ENCODE data around the gene PRTN3. TPM values are rescaled to one million over a fixed set of nuclear protein-coding genes. Genes with fewer than 3 reads are reported as not detected.
"Not testable (repeated sequence)": the region's sequence is repeated elsewhere in the genome, so short reads cannot be mapped to it uniquely, and the experiment has no call there.

Gene PRTN3
- total RNA-seq, 1 experiment from 2014 or later = not detected

- DNase-seq (ENCODE audit: low read depth) = no peak
Observed at GRCh38 chr19:845707-846521, 5.1 kb downstream of the PRTN3 start.

GRCh38 chr19:848386-848921 is 7.7 kb downstream of the PRTN3 start:
- DNase-seq (ENCODE audit: low read depth) = peak; percentile 25

DNA sequence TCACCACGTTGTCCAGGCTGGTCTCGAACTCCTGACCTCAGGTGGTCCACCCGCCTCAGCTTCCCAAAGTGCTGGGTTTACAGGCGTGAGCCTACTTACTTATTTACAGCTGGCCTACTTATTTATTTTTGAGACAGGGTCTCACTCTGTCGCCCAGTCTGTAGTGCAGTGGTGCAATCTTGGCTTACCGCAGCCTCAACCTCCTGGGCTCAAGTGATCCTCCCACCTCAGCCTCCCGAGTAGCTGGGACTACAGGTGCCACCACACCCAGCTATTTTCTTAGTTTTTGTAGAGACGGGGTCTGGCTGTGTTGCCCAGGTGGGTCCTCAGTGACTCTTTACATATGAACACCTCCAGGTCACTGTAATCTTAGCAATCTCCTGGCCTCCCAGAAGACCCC is 8.4 kb downstream of the PRTN3 start:
- not testable (repeated sequence) for DNase-seq (ENCODE audit: low read depth)

GRCh38 chr19:850221-850978 is 9.6 kb downstream of the PRTN3 start:
- peak; percentile 92 for DNase-seq (ENCODE audit: low read depth)

DNA sequence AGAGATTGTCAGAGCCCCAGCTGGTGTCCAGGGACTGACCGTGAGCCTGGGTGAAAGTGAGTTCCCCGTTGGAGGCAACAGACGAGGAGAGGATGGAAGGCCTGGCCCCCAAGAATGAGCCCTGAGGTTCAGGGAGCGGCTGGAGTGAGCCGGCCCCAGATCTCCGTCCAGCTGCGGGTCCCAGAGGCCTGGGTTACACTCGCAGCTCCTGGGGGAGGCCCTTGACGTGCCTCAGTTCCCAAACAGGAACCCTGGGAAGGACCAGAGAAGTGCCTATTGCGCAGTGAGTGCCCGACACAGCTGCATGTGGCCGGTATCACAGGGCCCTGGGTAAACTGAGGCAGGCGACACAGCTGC is 10.2 kb downstream of the PRTN3 start:
- DNase-seq (ENCODE audit: low read depth) = no peak

- no peak for DNase-seq (ENCODE audit: low read depth)
Observed at GRCh38 chr19:852136-853013, 11.6 kb downstream of the PRTN3 start, which contains the start of gene ELANE. Gene ELANE, plus strand, starts transcription at chr19:852303. Its CDS starts 26 bp downstream, at chr19:852329.

- no peak for DNase-seq (ENCODE audit: low read depth)
Observed at GRCh38 chr19:853014-853585, 12.3 kb downstream of the PRTN3 start.

DNA sequence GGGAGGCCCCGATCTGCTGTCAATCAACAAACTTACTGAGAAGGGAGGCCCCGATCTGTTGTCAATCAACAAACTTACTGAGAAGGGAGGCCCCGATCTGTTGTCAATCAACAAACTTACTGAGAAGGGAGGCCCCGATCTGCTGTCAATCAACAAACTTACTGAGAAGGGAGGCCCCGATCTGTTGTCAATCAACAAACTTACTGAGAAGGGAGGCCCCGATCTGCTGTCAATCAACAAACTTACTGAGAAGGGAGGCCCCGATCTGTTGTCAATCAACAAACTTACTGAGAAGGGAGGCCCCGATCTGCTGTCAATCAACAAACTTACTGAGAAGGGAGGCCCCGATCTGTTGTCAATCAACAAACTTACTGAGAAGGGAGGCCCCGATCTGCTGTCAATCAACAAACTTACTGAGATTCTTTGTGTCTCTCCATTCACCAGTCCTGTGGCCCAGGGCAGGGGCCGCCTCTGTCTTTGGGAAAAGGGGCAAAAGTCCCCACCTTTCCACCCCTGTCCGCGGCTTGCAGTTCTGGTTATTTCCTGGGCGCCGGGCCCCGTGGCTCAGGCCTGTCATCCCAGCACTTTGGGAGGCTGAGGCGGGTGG is 12.9 kb downstream of the PRTN3 start:
- not testable (repeated sequence) for DNase-seq (ENCODE audit: low read depth)

- DNase-seq (ENCODE audit: low read depth) = no peak
Observed at GRCh38 chr19:854549-854948, 13.8 kb downstream of the PRTN3 start.

GRCh38 chr19:855142-855541 is 14.3 kb downstream of the PRTN3 start:
- no peak for DNase-seq (ENCODE audit: low read depth)

- no peak for DNase-seq (ENCODE audit: low read depth)
Observed at GRCh38 chr19:855566-856120, 14.8 kb downstream of the PRTN3 start.

DNA sequence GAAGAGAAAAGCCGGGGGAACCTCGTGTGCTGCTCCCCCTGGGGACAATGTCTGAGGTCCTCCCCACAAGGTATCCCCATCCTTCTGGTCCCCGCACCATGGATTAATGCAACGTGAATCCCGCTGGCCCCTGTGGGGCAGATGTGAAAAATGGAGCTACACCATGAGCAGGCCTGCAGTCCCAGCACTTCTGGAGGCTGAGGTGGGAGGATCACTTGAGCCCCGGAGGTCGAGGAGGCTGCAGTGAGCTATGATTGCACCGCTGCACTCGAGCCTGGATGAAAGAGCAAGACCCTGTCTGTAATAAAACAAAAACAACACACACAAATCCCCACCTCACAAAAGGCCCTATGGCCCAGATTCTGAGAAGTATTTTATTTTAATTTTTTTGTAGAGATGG is 17.5 kb downstream of the PRTN3 start:
- no peak for DNase-seq (ENCODE audit: low read depth)

GRCh38 chr19:858868-859843 is 18.4 kb downstream of the PRTN3 start, which contains the start of gene CFD:
Gene CFD, plus strand, starts transcription at chr19:859664. Its CDS starts 26 bp downstream, at chr19:859690.
- no peak for DNase-seq (ENCODE audit: low read depth)

DNA sequence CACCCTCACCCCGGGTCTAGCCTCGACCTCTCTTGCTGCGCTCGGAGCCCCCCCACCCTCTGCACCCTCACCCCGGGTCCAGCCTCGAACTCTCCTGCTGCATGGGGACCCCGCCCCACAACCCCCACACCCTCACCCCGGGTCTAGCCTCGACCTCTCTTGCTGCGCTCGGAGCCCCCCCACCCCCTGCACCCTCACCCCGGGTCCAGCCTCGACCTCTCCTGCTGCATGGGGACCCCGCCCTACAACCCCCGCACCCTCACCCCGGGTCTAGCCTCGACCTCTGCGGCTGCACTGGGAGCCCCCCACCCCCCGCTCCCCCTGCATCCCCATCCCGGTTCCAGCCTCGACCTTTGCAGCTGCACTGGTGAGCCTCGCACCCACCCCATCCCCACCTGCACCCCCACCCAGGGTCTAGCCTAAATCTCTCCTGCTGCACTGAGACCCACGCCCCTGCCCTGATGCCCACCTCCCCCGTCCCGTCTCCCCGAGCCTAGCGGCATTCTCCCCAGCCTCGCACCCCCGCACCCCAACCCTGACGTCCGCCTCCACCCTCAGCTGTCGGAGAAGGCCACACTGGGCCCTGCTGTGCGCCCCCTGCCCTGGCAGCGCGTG is 20.4 kb downstream of the PRTN3 start:
- DNase-seq (ENCODE audit: low read depth) = no peak

DNA sequence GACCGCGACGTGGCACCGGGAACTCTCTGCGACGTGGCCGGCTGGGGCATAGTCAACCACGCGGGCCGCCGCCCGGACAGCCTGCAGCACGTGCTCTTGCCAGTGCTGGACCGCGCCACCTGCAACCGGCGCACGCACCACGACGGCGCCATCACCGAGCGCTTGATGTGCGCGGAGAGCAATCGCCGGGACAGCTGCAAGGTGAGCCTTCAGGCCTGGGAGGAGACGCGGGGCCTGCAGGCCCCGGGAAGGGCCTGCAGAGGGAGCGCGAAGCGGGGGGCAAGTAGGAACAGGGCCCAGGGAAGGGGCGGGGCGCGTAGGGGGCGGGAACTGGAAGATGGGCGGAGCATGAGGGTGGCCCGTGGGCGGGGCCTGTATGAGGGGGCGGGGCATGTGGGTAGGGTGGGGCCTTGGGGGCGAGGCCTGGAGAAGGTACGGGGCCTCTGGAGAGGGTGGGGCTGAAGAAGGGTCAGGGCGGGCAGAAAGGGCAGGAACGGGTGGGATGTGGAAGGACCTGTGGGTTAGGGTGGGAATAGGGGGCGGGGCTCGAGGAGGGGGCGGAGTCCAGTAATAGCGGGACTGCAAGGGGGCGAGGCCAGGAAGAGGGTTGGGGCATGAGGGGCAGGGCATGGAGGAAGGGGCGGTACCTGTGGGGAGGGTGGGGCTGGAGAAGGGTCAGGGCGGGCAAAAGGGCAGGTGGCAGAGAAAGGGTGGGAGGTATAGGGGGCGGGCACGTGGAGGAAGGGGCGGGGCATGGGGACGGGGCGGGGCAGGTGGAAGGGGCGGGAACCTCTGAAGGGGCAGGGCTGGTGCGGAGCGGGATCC is 21.2 kb downstream of the PRTN3 start:
- DNase-seq (ENCODE audit: low read depth) = no peak

- no peak for DNase-seq (ENCODE audit: low read depth)
Observed at GRCh38 chr19:862581-863314, 21.9 kb downstream of the PRTN3 start.

DNA sequence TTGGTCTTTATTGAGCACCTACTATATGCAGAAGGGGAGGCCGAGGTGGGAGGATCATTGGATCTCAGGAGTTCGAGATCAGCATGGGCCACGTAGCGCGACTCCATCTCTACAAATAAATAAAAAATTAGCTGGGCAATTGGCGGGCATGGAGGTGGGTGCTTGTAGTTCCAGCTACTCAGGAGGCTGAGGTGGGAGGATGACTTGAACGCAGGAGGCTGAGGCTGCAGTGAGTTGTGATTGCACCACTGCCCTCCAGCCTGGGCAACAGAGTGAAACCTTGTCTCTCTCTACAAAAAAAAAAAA is 22.5 kb downstream of the PRTN3 start:
- no peak for DNase-seq (ENCODE audit: low read depth)

All from M059J (cell line).